ENCODE measurements around the gene CYP4F8. TPM values are rescaled to one million over a fixed set of nuclear protein-coding genes. Genes with fewer than 3 reads are reported as not detected.

Gene CYP4F8
- total and polyA plus RNA-seq, 2 of the 8 experiments (the other 6 are each of a cell fraction or from before 2014, with no cell fraction given) = not detected

GRCh38 chr19:15618321-15618720, 3.3 kb downstream of the CYP4F8 start (continued):
- no peak for TF ChIP-seq HDAC6 (IDR thresholded peaks at IDR 0.05; ENCODE audit: low read depth, low read length)
- TF ChIP-seq RAD21 (IDR thresholded peaks at IDR 0.05 in 1 of 2, conservative IDR thresholded peaks at IDR 0.05 in 1 of 2; ENCODE audit: low read depth in 2 of 2, low read length in 2 of 2) = no peak
- no peak for TF ChIP-seq RBBP5 (IDR thresholded peaks at IDR 0.05; ENCODE audit: borderline replicate concordance, low read depth, low read length)
